ENCODE results near the gene SQSTM1. TPM values are rescaled to one million over a fixed set of nuclear protein-coding genes. Genes with fewer than 3 reads are reported as not detected.

SQSTM1 gene
- total RNA-seq, 1 experiment from 2014 or later = 1,203 TPM

GRCh38 chr5:179793468-179794139 lies 27.1 kb upstream of the SQSTM1 start, which contains the start of gene LTC4S:
Gene LTC4S (plus strand): TSS chr5:179793986. CDS start chr5:179794081, 95 bp downstream.
- in situ Hi-C loops (cut with HindIII; ENCODE audit: low pct_unique_long_range_greater_than_20kb, low sequenced_read_pairs) = no loop called here
- DNase-seq (ENCODE audit: low read depth) = no peak

GRCh38 chr5:179794171-179794570 lies 26.5 kb upstream of the SQSTM1 start:
- no peak for DNase-seq (ENCODE audit: low read depth)
- in situ Hi-C loops (cut with HindIII; ENCODE audit: low pct_unique_long_range_greater_than_20kb, low sequenced_read_pairs) = no loop called here

GRCh38 chr5:179794575-179794974 lies 26.1 kb upstream of the SQSTM1 start:
- in situ Hi-C loops (cut with HindIII; ENCODE audit: low pct_unique_long_range_greater_than_20kb, low sequenced_read_pairs) = no loop called here
- no peak for DNase-seq (ENCODE audit: low read depth)

- in situ Hi-C loops (cut with HindIII; ENCODE audit: low pct_unique_long_range_greater_than_20kb, low sequenced_read_pairs) = no loop called here
Measured at GRCh38 chr5:179795049-179795862, 25.4 kb upstream of the SQSTM1 start.

GRCh38 chr5:179795863-179796833 lies 24.6 kb upstream of the SQSTM1 start:
- DNase-seq (ENCODE audit: low read depth) = peak; percentile 93
- in situ Hi-C loops (cut with HindIII; ENCODE audit: low pct_unique_long_range_greater_than_20kb, low sequenced_read_pairs) = no loop called here

More at GRCh38 chr5:179795049-179795862, 25.4 kb upstream of the SQSTM1 start:
- peak; percentile 51 for DNase-seq (ENCODE audit: low read depth)

DNA sequence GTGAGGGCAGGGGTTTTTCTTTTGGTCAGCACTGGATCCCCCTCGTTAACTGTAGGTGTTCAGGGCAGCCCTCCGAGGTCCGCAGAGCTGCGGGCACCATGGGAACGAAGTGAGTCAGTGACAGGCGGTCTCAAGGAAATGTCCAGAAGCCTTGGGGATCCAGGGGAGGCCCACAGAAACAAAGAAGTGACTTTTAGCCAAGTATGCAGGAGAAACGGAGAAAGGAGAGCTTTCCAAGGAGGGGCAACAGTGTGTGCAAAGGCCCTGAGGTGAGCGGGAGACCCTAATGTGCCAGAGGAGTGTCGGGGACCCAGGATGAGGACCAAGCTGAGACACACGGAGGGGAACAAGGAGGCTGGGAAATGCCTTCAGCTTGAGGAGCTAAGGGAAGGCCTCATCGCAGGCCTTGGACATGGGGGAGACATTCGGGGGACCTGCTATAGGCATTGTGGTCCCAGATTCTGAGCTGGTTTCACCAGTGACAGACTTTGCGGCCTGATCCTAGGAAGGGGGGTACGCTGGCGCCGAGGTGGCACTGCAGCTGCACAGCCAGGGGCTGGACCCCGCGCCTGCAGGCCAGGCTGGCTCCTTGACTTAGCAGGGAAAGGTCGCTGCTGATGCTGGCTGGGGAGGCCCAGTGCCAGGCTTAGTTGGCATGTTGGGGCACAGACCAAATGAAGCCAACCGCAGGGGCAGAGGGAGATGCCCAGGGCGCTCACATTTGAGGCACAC lies 23.7 kb upstream of the SQSTM1 start:
- in situ Hi-C loops (cut with HindIII; ENCODE audit: low pct_unique_long_range_greater_than_20kb, low sequenced_read_pairs) = no loop called here
- DNase-seq (ENCODE audit: low read depth) = no peak

- in situ Hi-C loops (cut with HindIII; ENCODE audit: low pct_unique_long_range_greater_than_20kb, low sequenced_read_pairs) = no loop called here
- no peak for DNase-seq (ENCODE audit: low read depth)
Measured at GRCh38 chr5:179797741-179798140, 23.0 kb upstream of the SQSTM1 start.

DNA sequence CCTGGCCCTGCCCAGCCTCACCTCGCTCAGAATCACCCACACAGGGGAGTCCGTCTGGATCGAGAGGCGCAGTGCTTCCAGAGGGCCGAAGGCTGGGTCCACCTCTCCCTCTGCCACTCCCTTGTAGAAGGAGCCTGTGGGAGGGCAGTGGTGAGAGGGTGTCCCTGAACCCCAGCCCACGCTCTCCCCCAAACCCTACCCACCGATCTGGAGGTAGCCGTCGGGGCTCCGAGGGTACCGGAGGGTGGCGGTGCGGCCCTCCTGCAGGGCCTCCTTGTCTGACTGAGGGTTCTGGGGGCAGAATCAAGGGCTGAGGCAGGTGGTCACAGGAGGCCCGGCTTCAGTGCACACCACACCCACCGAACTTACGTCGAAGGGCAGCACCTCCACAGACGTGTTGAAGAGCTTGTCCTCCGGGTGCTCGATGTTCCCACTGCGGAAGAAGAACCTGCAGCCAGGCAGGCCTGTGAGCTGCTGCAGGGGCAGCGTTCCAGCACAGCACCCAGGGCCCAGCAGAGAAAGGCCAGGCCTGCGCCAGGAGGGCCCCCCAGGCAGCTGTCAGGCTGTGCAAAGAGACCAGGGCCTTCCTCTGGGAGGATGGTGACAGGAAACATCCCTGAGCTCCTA lies 22.4 kb upstream of the SQSTM1 start:
- no peak for DNase-seq (ENCODE audit: low read depth)
- in situ Hi-C loops (cut with HindIII; ENCODE audit: low pct_unique_long_range_greater_than_20kb, low sequenced_read_pairs) = no loop called here

DNA sequence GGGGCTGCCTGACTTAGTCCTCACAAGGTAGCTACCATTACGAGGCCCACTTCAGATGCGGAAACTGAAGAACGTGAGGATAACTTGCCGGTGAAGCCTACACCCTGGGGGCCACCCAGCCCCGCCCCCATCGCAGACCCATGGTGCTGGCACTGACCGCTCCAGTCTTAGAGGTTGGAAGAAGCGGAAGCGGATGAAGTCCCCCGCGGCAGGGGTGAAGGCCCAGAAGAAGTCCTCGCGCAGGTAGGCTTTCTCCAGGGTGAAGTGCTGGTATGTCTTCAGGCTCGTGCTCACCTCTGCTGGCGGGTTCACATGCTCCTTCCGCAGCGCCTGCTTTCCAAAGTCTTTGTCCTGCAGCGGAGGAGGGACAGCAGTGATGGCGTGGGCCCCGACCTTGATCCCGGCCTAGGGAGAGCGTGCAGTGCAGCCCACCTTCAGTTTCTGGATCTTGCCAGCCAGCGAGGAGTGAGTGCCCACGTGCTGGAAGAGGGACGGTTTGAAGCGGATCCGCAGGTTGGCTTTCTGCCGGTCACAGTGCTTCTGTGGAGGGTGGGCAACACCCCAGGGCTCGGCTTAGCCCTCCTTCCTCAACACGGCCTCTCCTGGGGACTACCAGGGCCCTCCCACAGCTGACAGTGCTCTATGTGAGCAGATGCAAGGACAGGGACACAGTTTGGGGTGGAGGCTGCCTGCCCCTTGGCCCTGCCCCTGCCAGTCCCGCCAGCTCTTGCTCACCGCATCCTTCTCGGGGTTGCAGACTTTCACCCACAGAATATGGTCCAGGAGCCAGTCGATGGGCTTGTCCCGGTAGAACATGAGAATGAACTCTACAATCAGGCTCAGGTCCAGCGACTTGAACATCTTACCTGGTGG lies 21.7 kb upstream of the SQSTM1 start:
- in situ Hi-C loops (cut with HindIII; ENCODE audit: low pct_unique_long_range_greater_than_20kb, low sequenced_read_pairs) = no loop called here
- DNase-seq (ENCODE audit: low read depth) = no peak

DNA sequence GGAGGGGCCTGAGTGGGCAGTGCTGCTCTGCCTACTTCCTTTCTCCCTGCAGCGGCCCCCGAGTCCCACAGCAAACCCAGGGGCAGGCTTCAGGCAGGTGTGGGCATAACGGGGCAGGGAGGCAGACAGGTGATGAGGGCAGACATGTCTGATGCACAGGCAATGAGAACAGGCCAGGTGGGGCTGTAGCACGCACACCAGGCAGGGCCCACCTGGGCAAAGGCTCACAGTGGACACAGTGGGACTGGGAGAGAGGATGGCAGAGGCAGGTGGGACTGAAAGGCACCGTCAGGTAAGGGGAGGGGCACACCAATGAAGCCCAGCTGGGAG lies 21.1 kb upstream of the SQSTM1 start:
- no peak for DNase-seq (ENCODE audit: low read depth)
- in situ Hi-C loops (cut with HindIII; ENCODE audit: low pct_unique_long_range_greater_than_20kb, low sequenced_read_pairs) = no loop called here

GRCh38 chr5:179800071-179800695 lies 20.5 kb upstream of the SQSTM1 start:
- no peak for DNase-seq (ENCODE audit: low read depth)
- in situ Hi-C loops (cut with HindIII; ENCODE audit: low pct_unique_long_range_greater_than_20kb, low sequenced_read_pairs) = no loop called here

GRCh38 chr5:179800696-179801201 lies 20.0 kb upstream of the SQSTM1 start:
- DNase-seq (ENCODE audit: low read depth) = no peak
- in situ Hi-C loops (cut with HindIII; ENCODE audit: low pct_unique_long_range_greater_than_20kb, low sequenced_read_pairs) = no loop called here

DNA sequence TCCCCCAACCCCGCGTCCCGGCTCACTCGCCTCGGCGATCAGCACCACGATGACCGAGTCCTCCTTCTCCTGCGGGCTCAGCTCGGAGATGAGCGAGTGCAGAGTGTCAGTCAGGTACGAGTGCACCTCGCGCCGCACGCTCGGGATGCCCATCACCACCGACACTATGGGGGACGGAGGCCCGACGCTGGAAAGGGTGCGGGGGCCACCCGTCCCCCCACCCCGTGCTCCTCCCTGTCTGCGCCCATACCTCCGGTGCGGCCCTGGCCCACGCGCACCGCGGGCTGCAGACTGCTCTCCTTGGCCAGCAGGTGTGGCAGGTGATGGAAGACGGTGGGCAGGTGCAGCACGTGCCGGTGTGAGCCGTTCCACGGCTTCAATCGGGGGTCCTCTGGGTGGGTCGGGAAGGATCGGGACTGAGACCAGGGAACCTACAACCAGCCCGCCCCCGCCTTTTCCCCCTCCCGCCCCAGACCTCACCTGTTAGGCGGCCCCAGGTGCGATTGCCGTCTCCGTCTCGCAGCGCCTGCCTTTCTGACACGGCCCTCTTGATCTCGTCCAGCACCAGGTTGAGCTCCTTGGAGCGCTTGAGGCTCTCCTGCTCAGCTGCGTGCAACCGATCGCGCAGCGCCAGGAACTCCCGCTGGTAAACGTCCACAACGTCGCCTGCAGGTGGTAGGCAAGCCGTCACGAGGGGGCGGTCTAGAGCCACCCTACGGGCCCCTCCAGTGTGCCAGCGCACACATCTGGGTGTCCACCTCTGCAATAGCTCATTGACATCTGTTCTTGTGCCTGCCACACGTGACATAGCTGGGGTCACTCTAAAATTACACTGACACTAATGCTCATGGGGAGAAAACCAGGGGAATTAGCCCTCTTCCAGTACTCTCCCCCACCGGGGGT lies 19.1 kb upstream of the SQSTM1 start:
- in situ Hi-C loops (cut with HindIII; ENCODE audit: low pct_unique_long_range_greater_than_20kb, low sequenced_read_pairs) = no loop called here
- no peak for DNase-seq (ENCODE audit: low read depth)

- in situ Hi-C loops (cut with HindIII; ENCODE audit: low pct_unique_long_range_greater_than_20kb, low sequenced_read_pairs) = no loop called here
- no peak for DNase-seq (ENCODE audit: low read depth)
Measured at GRCh38 chr5:179802207-179802883, 18.4 kb upstream of the SQSTM1 start.
